UCSD-AML1 (cell line): ENCODE data around the gene KAT2A.
"Not testable (repeated sequence)": the region's sequence is repeated elsewhere in the genome, so short reads cannot be mapped to it uniquely, and the experiment has no call there.

Source experiments
- DNase-seq: peaks from one replicate; lab custom pipeline; 2025; ENCODE audit not compliant: unreplicated experiment; lab: John Stamatoyannopoulos, UW

The KAT2A gene

DNA sequence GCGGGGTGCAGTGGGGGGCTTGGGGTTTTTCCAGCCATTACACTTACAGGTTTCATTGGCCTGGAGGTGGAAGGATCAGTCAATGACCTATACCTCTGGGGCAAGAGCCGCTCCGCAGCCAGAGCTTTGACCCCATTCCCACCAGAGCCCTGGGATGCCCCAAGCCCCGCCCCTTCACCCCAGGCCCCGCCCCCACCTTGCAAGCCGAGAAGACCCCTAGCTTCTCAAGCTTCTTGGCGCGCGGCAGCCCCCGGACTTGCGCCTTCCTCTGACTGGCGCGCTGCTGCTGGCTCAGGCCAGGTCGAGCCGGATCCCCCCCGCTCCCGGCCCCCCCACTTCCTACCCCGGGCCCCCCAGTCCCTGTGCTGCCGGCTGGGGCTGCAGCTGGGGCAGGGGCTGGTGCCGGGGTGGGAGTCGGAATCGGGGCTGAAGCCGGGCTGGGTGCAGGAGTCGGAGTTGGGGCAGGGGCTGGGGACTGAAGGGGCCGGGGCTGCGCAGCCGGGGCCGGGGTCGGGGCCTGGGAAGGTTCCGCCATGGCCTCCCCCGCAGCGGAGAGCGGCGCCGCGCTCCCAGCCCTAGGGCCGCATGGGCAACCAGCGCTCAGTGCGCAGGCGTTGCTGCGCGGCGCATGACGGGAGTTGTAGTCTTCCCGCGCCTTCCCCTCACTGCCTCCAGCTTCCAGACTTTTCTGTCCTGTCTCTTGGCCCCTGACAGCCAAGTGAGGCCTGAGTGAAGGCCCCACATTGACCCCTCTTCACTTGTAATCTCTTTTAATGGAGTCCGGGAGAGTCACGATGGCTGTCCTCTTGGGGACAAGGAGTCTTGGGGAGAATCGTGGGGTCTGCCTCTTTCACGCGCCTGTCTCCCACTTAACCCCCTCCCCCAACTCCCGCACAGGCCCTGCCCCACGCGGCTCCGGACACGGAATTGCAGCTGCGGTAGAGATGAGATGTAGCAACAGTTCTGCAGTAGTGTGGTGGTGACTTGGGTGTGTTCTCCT is at the start of gene KAT2A:
Gene KAT2A (minus strand): TSS at position 598 of the 1,000 bp plus-strand sequence. CDS start 63 bp downstream, at position 535.
- DNase-seq: peak; percentile 83

DNA sequence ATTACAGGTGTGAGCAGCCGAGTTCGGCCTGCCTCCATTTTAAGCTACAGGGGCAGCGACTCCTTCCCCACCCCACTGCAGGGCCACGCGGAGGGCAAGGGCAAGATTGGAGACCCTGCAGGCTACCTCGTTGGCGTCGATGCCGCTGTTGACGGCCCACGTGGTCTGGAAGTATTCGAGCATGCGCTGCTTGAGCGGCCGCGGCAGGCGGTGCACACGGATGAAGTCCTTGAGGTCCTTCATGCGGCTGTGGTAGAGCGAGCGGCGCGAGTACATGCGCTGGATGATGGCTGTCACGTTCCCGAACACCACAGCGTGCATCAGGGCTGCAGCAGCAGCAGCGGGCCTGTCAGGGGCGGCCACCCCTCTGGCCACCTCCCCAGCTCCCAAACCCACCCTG is 48.2 kb upstream of the KAT2A start:
- DNase-seq: no peak

GRCh38 chr17:42167807-42168206 is 46.6 kb upstream of the KAT2A start:
- no peak for DNase-seq

DNA sequence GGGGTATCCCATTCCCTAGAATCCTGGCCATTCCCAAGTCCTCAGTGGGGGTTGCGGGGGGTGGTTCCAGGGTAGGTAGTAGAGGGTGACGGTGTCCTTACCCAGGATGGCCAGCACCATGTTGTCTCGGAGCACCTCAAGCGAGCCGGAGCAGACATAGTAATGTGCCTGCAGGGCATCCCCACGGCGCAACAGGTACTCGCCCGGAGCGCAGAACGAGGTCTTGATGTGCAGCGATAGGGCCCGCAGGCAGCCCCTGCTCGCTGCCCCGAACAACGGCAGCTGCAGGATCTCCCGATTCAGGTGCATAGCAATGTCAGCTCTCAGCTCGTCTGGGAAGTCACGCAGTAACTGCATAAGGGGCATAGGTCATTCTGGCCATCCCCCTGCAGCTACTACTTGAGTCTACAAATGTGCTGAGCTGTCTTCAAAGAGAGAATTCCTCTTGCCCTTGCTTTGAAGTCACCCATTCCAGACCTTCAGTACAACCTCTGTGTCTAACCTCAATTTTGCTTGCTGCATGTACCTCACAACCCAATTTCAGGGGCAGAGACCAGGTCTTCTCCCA is 45.1 kb upstream of the KAT2A start:
- DNase-seq: no peak

- DNase-seq: no peak
Measured at GRCh38 chr17:42165751-42166150, 44.6 kb upstream of the KAT2A start.

DNA sequence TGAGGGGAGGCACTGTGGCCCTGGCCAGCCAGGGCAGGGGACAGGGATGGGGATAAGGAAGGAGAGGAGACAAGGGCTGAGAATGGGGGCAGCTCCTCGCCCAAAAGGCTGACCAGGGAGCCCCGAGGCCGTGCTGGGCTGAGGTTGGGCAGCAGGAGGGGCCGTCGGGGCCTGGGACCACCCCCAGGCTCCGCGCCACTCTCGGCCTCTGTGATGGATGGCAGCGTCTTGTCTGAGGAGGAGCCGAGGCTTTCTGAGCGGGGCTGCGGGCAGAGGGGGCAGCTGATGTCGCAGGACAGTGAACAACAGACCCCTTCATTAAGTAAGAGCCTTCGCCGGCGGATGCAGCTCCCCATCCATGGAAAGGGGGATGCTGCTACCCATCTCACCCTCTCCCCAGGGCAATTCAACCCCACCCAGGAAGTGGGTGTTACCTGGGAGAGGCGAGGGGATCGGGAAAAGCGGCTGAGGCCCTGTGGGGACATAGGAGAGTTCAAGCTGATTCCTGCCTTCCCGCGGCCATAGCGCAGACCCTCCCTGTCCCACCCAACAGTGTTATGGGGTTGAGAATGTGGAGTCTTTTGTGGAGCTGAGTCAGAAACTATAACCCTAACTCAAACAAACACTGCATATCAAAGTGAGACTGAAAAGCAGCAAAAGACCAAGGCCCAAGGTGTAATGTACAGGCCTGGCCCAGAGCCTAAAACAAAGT is 42.7 kb upstream of the KAT2A start:
- no peak for DNase-seq

- peak; percentile 48 for DNase-seq
Measured at GRCh38 chr17:42163113-42163512, 41.9 kb upstream of the KAT2A start.

- no peak for DNase-seq
Measured at GRCh38 chr17:42160531-42160910, 39.4 kb upstream of the KAT2A start.

DNA sequence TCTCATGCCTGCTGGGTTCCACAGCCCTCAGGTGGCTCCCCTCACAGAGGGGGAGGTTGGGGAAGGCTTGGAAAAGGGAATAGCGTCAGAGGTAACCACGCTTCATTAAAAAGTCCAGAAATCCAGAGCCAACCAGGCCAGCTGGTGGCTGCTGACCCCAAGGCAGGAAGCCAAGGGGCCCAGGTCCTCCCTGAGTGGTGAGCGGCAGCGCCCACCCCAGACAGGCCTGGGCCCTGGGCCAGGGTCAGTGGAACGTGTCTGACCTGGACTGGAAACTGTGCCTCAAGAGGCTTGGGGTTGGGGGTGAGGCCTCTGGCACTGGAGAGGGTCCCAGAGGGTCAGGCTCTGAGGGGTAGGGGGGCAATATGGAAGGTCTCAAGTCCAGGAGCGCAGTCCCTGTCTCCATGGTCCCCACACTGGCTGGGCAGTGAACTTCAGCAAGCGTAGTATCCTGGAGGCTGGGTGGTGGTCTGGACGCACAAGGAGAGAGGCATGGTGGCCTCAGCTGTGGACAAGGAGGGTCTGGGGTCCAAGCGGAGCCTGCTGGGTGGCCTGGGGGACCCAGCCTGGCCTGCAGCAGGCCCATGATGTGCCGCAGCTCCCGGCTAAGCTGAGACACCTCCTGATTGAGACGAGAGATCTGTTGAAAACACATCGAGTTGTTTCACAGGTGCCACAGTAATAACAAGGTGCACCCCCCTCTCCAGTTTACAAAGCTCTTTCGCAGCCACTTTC is 38.8 kb upstream of the KAT2A start:
- DNase-seq: no peak

DNA sequence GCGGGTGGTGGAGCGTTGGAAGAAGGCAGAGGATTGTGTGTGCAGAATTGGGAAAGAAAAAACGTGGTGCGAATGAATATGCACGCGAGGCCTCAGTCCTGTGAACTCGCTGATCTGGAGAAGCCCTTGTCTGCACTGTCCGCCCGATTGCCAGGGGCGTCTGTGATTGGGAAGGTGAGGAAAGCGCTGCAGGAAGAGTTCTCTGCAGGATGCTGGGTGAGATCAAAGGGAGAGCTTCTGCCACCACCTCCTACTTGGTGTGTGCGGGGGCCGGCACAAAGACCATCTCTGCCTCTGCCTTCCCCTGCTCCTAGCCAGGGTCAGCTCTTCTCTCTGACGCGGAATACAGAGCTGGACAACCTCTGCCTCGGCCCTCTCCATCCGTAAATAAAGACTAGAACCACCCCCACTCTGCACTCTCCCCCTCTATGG is 34.5 kb upstream of the KAT2A start:
- no peak for DNase-seq

GRCh38 chr17:42153919-42154742 is 33.0 kb upstream of the KAT2A start:
- peak; percentile 30 for DNase-seq

GRCh38 chr17:42146911-42147607 is 25.9 kb upstream of the KAT2A start:
- DNase-seq: no peak

DNA sequence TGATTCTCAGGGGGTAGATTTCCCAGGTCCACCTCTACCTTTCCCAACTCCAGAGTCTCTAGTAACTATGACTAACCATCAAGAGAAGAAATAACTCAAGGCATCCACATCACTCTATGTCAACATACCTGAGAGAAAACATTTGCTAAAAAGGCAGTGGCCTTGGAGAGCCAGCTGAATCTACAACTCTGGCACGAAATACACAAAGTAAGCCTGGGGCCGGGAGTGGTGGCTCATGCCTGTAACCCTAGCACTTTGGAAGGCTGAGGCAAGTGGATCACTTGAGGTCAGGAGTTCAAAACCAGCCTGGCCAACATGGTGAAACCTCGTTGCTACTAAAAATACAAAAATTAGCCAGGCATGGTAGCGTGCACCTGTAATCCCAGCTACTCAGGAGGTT is 22.0 kb upstream of the KAT2A start:
- not testable (repeated sequence) for DNase-seq

DNA sequence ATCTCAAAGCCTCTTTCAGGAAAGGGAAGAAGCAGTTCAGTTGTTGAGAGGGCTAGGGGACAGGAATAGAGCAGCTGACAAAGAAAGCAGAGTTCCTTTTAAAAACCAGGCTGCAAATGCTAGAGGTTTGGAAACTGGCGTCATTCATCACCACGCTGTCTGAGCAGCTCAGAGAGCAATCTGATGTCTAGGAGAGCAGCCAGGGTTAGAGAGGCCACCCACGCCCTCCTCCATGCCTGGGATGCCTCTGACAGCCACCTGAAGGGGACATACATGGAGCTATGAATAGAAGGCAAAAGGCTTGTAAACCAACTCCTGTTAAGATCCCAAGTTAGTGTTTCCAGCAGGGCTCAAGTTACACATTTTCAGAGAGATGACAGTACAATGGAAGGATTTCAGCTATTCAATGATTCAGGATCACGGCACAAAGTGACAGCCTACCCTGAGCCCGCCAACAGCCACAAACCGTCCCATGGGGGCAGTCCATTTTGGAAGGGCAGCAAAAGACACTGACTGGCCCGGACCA is 21.3 kb upstream of the KAT2A start:
- DNase-seq: peak; percentile 22

GRCh38 chr17:42141382-42141781 is 20.2 kb upstream of the KAT2A start:
- DNase-seq: no peak

GRCh38 chr17:42140690-42141089 is 19.5 kb upstream of the KAT2A start:
- not testable (repeated sequence) for DNase-seq

GRCh38 chr17:42138749-42139492 is 17.8 kb upstream of the KAT2A start:
- no peak for DNase-seq

DNA sequence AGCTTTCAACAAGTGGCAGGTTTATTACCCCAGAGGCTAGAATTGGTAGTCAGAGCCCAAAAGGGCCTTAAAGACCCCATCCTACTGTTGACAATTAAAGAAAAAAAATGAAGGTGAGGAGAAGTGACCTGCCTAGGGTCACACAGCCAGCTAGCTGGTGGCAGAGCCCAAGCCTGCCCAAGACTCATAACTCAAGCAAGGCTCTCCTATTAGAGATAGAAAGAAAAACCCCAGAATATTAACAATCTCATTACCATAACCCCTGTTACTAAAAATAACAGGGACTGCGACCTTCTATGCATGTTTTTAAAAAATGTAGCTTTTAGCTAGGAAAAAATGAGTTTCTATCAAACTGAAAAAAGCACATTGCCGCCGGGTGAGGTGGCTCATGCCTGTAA is 15.5 kb upstream of the KAT2A start:
- no peak for DNase-seq
